GM21367 (cell line): ENCODE data around the gene SIPA1L3.

Source experiments
- ATAC-seq: cut with Tn5 transposase; IDR thresholded peaks from one replicate; pipeline ENCODE4 v1.9.1; 2021; ENCODE audit not compliant: unreplicated experiment

The SIPA1L3 gene

DNA sequence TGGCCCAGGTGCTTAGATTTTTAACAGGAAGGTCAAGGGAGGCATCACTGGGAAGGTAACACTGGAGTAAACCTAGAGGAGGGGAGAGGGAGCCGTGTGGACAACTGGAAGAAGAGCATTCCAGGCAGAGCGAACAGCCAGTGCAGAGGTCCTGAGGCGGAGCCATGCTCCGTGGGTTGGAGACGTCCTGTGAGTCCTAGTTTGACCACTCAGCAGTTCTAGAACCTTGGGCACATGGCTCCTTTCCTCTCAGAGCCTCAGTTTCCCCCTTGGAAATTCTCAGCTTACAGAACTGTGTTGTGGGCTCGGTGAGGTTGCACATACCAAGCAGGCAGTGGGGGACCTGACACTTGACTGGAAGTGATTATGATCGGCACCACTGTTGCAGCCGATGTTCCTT lies 186.1 kb downstream of the SIPA1L3 start:
- no peak for ATAC-seq

DNA sequence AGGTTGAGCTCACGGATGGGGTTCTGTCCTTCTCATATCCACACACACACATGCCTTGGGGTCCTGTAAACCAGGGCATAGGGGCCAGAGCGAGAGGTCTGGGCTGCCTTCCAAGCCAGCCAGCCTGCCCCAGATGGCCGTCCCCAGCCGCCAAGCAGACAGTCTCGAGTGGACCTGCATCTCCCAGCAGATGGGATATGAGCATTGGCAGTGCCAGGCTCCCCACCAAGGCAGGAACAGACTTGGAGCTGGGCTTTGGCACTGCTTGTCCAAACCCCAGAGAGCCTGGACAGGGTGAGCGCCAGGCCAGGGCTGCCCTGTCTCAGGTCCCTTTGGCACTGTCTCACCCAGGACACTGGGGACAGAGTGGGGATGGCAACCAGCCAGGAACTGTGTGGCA lies 186.6 kb downstream of the SIPA1L3 start:
- ATAC-seq, result no peak

DNA sequence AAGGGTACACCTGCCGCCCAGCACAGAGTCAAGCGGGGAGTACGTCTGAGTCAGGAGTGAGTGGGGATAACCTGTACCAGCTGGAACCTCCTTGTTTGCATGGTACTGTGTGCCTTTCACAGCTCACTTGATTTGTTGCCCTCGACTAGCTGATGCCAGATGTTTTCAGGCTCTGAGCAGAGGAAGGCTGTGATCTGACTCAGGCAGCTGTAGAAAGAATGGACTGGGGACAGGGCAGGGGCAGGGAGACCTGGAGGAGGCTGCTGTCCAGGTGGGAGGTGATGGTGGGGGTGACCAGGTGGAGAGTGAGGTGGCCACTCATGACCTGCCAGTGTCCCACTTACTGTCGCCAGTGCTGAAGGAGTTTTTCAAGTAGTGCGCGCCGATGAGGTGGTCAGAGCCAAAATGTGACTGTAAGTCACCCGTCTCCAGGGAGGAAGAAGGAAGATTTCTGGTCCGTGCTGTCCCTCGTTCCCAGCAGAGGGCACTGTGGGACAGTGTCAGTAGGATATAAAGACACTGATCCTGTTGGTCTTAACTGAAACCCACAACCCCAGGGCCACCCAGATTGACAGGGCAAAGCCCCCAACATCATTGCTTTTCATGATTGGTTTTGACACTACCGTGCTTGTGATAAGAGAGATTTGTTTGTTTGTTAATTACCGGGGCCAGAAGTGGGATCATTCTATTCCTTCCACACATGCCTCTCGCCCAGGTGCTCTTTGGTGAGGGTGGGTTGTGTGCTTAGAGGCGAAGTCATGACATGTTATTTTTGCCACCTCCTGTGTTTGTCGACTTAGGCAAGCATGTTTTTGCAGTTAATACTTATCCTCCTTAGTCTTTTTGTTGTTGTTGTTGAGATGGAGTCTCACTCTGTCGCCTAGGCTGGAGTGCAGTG lies 188.7 kb downstream of the SIPA1L3 start:
- no peak for ATAC-seq

DNA sequence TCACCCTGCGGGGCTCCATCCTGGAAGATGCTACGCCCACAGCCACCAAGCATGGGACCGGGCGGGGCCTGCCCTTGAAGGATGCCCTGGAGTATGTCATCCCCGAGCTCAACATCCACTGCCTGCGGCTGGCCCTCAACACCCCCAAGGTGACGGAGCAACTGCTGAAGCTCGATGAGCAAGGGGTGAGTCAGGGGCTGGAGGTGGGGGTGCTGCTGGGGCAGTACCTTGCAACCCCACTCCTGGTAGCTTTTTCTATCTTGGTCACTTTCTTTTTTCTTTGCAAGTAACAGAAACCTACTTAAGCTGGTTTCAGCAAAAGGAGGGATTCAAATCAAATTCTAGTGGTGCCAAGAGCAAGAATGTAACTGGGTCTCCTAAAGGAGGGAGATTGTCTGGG lies 193.0 kb downstream of the SIPA1L3 start:
- ATAC-seq, result no peak

DNA sequence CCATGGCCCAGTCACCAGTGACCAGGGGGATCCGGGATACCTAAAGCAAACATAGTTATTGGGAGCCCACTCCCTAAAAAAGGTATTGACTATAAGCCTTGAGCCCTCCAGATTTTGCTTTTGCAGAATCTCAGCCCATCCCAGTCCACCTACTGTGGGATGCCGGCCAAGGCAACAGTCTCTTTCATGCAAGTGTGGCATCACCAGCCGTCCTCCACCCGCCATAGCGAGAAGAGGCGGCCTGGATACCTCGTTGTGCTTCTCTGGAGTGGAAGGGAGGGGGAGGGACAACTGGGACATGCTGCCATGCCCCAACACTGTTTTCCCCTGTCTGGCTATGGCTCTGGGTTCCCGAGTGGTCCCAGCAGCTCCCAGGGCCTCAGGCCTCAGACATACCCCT lies 193.6 kb downstream of the SIPA1L3 start:
- ATAC-seq, result no peak

DNA sequence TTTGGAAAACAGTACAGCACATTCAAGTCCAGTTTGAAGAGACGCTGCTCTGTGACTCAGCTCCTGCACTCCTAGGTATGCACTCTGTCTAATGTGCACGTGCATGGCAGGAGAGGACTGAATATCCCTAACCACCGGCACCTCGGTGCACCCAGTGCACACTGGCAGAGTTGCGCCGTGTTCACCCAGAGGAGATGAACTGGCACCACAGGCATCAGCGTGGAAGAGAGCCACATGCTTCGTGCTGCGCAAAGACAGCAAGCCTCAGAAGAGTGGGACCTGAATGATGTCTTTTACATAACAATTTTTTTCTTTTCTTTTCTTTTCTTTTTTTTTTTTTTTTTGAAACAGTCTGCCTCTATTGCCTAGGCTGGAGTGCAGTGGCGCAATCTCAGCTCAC lies 194.7 kb downstream of the SIPA1L3 start:
- no peak for ATAC-seq

DNA sequence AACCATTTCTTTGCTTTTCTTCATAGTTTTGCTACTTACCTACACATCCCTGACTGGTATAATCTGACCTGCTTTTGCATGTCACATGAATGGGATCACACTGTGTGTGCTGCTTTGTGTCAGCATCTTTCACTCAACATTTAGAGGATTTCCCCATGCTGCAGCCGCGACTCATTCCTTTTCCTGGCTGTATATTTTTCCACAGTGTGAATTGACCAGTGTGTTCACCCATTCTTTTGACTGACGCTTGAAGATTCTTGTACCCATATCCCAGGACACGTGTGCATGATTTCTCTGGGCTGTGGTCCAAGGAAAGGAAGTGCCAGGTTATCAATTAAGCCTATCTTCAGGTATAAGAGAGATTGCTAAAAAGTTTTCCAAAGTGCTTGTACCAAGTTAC lies 198.6 kb downstream of the SIPA1L3 start:
- no peak for ATAC-seq

DNA sequence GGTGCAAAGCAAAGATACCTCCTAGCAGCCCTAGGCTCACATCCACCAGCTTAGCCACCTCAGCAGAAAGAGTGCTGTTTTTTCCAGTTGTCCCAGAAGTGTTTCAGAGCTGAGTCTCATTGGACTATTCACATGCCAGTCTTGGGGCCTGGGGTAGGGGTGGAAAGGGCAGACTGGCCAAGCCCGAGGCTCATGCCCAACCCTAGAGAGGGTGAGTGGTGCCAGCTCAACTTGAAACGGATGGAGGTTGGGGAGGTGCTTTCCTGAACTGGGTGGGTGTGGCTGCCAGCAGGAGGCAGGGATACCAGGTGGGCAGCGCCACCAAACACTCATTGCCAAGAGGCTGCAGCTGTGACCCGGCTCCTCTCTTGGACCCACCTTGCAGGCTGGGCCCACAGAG lies 200.1 kb downstream of the SIPA1L3 start:
- no peak for ATAC-seq

DNA sequence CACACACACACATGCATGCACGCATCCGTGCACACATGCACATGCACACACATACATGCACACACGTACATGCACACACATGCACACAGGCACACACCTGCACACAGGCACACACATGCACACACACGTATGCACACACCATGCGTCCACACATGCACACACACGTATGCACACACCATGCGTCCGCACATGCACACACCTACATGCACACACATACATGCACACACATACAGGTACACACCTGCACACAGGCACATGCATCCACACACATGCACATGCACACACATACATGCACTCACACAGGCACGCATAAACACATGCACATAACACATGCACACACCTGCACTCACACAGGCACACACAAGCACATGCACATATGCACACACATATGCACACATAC lies 204.9 kb downstream of the SIPA1L3 start:
- no peak for ATAC-seq

DNA sequence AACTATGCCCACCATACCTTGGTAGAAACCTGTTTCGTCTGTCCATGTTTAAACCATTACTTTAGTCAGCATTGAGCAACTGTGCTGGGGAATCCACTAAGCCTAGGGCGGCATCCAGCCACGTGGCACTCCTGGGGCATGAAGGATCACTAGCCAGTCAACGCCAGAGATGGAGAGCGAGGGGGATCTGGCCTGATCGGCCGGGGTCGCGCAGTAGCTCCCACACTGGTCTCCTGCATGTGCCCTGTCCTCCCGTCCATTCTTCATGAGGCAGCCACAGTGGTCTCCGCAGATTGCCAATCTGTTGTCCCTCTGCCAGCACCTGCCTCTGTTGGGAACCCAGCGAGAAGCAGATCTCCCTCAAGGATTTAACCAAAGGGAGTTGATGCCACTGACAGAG lies 207.6 kb downstream of the SIPA1L3 start:
- ATAC-seq, result no peak

DNA sequence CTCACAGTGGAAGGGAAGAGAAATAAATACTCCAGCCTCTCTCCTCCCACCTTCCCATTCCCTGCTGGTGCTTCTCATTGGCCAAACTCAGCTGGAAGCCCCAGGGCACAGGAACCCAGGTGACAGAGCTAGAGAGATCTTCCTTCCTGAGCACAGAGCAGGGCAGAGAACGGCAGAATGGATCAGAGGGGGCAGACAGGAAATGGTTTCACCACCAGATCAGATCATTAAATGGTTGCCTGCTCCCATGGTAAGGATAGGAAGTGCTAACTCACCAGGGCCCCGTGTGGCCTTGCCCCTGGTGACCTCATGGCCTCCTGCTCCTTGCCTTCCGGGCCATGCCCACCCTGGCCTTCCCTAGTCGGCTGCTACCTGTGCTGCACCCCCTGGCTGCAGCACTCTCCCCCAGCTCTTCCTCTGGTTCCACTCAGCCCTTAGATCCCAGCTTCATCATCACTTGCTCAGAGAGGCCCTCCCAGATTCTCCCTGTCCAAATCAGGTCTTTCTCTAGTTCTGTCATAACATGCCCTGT lies 208.3 kb downstream of the SIPA1L3 start:
- no peak for ATAC-seq

DNA sequence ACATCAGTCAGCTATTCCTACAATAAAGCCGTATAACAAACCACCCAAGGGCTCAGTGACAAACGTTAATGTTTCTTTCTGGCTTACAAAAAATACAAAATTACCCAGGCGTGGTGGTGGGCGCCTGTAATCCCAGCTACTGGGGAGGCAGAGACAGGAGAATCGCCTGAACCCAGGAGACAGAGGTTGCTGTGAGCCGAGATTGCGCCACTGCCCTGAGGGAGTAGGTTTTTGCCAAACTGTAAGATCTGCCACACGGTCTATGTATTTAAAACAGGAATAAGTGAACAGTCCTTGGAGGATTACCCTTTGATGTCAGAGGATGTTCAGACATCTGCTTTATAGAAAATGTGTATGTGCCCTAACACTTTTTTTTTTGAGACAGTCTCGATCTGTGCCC lies 211.2 kb downstream of the SIPA1L3 start:
- ATAC-seq, result no peak

DNA sequence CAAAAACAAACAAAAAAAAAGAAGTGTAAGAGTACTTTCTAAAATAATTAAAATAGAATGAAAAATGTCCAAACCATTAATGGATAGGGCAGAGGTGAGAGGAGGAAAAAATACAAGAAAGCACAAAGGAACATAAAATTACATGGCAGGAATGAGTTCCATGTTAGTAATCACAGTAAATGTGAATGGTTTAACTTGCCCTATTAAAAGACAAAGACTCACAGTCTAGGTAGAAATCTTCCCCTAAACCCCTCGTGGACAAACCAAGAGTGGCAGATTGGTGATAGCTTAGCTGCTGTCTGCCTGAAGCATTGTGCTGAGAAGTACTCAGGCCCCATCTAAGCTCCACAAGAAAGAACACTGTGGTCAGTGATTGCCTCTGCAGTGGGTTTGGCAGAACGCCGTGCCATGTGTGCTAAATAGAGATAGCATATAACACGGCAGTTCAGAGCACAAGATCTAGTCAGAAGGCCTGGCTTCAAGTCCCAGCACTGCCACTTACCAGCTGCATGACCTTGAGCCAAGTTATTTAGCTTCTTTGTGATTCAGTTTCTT lies 213.5 kb downstream of the SIPA1L3 start:
- no peak for ATAC-seq

DNA sequence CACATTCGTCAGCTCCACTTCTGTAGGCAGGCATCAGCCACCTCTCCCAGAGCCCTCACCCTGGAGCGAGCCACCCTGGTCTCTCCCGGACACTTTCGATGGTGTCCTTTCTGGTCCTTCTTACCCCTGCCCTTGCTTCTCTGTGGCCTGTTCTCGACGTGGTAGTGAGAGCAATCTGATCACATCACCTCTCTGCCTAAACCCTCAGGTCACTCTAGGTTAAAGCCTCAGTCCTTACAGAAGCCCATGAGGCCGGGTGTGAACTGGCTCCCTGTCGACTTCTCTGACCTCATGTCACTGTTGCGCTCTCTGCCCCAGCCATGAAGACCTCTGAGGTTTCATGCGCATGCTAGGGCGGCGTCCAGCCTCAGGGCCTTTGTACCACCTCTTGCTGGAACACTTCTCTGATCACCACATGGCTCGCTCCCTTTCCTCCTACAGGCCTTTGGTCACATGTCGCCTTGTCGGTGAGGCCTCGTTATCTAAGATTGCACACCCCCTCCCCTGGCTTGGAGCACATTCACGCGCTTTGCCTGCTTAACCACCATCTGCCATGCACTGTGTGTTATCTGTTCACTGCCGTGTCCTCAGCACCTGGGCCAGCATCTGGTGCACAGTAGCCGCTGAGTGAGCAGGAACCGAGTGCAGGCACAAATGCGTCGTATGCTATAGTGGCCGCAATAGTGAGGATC lies 215.5 kb downstream of the SIPA1L3 start:
- no peak for ATAC-seq

DNA sequence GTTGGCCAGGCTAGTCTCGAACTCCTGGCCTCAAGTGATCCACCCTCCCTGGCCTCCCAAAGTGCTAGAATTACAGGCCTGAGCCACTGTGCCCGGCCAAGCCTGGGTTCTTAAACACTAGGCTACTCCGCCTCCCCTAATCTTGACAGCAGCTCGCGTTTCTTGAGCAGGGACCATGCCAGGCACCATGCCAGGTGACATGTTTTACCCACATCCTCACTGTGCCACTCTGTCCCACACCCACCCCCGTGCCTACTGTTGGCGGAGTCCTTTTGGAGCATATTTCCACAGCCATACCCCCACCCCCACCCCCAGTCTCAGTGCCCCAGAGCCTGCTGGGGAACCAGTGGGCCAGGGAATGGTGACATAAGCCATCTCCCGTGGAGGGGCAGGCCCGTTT lies 218.2 kb downstream of the SIPA1L3 start:
- no peak for ATAC-seq

DNA sequence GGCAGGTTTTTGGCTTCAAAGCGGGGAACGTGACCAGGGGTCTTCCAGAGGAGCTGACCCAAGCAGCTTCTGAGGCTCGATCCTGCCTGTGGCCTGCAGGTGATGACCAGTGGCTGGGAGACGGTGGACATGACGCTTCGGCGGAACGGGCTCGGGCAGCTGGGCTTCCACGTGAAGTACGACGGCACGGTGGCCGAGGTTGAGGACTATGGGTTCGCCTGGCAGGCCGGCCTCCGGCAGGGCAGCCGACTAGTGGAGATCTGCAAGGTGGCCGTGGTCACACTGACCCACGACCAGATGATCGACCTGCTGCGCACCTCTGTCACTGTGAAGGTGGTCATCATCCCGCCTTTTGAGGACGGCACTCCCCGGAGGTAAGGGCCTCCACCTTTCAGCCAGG lies 223.4 kb downstream of the SIPA1L3 start:
- ATAC-seq, result no peak

DNA sequence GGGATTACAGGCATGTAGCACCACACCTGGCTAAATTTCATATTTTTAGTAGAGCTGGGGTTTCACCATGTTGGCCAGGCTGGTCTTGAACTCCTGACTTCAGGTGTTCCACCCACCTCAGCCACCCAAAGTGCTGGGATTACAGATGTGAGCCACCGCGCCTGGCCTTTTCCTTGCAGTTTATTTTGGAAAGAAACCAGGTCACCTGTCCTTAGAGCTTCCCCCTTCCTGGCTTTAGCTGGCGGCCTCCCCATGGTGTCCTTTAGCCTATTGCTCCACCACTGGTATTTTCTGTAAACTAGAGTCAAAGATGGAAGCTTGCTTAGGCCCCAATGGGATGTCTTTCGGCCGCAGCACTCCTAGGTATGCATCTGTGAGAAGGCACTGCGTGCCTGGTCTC lies 225.8 kb downstream of the SIPA1L3 start:
- no peak for ATAC-seq

DNA sequence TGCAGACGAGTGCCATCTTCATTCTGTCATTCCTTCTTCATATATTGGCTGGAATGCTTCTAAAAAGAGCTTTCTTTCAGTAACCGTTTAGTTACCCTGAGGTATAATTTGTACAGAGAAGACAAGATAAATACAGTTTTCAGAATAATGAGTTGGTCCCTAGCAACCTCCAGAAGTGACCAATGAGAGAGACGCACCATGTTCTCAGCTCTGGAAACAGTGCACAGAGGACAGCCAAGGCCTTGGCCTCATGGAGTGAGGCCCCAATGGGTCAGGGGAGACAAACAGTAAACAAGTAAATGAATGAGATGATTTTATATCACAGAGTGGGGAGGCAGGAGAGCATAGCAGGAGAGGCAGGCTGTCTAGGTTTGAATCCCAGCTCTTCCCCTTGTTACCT lies 226.3 kb downstream of the SIPA1L3 start:
- no peak for ATAC-seq

DNA sequence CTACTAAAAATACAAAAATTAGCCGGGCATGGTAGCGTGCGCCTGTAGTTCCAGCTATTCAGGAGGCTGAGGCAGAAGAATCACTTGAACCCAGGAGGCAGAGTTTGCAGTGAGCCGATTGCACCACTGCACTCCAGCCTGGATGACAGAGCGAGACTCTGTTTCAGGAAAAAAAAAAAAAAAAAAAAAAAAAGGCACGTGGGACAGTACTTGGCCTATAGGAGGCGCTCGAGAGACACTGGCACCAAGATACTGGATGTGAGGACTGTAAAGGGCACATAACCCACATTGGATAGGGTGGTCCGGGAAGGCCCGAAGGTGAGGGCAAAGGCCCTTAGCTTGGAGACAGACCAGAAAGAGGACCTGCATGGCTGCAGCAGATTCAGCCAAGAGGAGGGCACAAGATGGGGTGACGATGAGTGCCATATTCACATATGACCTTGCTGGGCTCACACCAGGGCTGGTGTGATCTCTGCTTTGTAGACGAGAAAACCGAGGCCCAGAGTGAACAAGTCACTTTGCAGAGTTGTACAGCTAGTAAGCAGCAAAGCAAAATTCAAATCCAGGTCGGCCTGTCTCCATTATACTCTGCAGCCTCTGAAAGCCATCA lies 227.6 kb downstream of the SIPA1L3 start:
- no peak for ATAC-seq

DNA sequence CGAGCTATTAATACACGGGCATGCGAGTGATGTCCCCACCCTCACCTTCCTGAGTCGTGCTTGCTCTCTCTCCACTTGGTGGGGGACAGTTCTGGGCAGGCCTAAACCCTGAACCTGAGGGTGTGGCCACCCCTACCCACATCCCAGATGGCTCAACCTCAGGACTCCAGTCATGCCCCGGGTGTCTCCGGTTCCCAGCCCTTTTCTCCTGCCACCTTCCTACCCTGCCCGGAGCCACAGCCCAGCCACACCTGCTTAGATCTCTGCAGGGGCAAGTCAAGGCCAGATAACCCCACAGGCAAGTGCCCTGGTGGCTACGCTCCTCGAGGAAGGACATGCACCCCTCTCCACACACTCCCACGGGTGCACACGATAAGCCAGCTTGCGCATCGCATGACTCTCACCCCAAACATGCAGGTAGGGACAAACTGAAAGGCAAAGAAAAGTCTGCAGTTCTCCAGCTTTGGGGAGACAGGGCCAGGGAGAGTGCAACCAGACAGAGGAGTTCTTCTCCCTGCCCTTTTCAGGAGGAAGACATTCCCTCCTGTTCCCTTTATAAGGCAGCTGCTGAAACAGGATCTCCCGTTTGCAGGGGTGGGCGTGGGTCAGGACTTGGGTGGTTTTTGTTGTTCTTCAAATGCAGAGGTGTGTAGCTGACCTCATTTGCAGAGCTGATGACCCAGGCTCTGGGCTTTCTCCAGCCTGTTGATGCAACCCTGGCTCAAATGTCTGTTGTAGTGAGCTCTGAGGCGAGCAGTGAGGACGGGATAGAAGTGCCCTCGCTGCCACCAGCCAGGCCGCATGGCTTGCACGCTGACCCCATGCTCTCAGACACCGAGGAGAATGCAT lies 228.4 kb downstream of the SIPA1L3 start:
- ATAC-seq, result no peak

DNA sequence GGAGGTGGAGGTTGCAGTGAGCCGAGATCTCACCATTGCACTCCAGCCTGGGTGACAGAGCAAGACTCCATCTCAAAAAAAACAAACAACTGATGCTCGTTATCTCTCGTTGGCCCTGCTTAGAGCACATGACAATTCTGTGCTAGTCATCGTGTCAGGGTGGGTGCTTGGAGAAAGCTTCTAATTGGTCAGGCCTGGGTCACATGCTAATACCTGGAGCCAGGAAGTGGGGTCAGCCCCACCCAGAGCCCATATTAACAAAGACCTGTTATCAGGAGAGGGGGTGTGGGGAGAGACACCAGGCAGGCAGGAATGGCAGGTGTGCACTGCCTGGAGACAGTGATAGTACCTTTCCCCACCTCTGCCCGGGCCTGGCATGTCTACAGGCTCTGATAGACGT lies 232.1 kb downstream of the SIPA1L3 start:
- no peak for ATAC-seq
